Thyroid gland (tissue), 4 donors: Measurements from ENCODE around the gene FMN2.
A peak's percentile ranks its signal among the peaks of the same experiment; 100 is the strongest.

ENCODE experiments used
- POLR2A ChIP-seq, 2 donors: fragments of 450-650 bp; IDR thresholded peaks; one replicate each; pipeline ENCODE4 v1.6.1; 2017; ENCODE audit warnings: antibody characterized with exemption in 2 of 2, mild to moderate bottlenecking in 2 of 2, moderate library complexity in 1 of 2
- TF ChIP-seq, protein P1 (sequence below), 6 experiments: fragments of 200-600 bp in 3 of 6; fragments of 450-650 bp in 3 of 6; sonication (generic) in 3 of 6; IDR thresholded peaks; one replicate each; pipeline ENCODE4 v1.5.1; 2016 to 2019; ENCODE audit warnings: antibody characterized with exemption in 6 of 6, mild to moderate bottlenecking in 2 of 6, inconsistent platforms in 1 of 6, moderate library complexity in 1 of 6

GRCh38 chr1:240337781-240338180 lies 246.1 kb downstream of the FMN2 start:
- TF ChIP-seq, protein P1, sequence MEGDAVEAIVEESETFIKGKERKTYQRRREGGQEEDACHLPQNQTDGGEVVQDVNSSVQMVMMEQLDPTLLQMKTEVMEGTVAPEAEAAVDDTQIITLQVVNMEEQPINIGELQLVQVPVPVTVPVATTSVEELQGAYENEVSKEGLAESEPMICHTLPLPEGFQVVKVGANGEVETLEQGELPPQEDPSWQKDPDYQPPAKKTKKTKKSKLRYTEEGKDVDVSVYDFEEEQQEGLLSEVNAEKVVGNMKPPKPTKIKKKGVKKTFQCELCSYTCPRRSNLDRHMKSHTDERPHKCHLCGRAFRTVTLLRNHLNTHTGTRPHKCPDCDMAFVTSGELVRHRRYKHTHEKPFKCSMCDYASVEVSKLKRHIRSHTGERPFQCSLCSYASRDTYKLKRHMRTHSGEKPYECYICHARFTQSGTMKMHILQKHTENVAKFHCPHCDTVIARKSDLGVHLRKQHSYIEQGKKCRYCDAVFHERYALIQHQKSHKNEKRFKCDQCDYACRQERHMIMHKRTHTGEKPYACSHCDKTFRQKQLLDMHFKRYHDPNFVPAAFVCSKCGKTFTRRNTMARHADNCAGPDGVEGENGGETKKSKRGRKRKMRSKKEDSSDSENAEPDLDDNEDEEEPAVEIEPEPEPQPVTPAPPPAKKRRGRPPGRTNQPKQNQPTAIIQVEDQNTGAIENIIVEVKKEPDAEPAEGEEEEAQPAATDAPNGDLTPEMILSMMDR (IDR thresholded peaks at IDR 0.05): peak in 2 of 6 experiments; percentile 31 to 38
- TF ChIP-seq POLR2A (IDR thresholded peaks at IDR 0.05): peak in 1 of 2 donors; percentile 80
